MCF 10A (cell line): ENCODE measurements around the gene SPOCK1. TPM values are rescaled to one million over a fixed set of nuclear protein-coding genes. Genes with fewer than 3 reads are reported as not detected.

Experiments
- BruUV-seq: library from RNA; stranded (reverse); fragments of 400-500 nt; replicated peaks from 2 replicates; lab custom pipeline; 2021; lab: Mats Ljungman, UMichigan
- CTCF ChIA-PET: fragments of 300-600 bp; sonication (Branson Sonifier 250); formaldehyde crosslinking; extraction: SDS; loops from one replicate; lab custom pipeline; 2021; ENCODE audit warnings: antibody characterized with exemption, inconsistent platforms; lab: Yijun Ruan, JAX
- POLR2A ChIA-PET: fragments of 300-600, 350-650 bp; sonication (Branson Sonifier 250); formaldehyde crosslinking; extraction: SDS; loops from one replicate; lab custom pipeline; 2020; ENCODE audit warnings: antibody characterized with exemption, inconsistent platforms; lab: Yijun Ruan, JAX
- DNase-seq: peaks from one replicate; pipeline ENCODE4 v3.0.0-alpha.2; 2018; ENCODE audit not compliant: unreplicated experiment
- H3K27ac Mint-ChIP-seq: one replicate; pipeline ENCODE4 v1.8.0; 2022; ENCODE audit warnings: mild to moderate bottlenecking, low read depth, mixed read lengths; ENCODE audit not compliant: unreplicated experiment
- H3K27me3 Mint-ChIP-seq: one replicate; pipeline ENCODE4 v1.8.0; 2022; ENCODE audit warnings: mixed read lengths; ENCODE audit not compliant: insufficient read depth, unreplicated experiment
- H3K36me3 Mint-ChIP-seq: one replicate; pipeline ENCODE4 v1.8.0; 2022; ENCODE audit warnings: mild to moderate bottlenecking, moderate library complexity, mixed read lengths; ENCODE audit not compliant: insufficient read depth, unreplicated experiment
- H3K4me1 Mint-ChIP-seq: one replicate; pipeline ENCODE4 v1.8.0; 2022; ENCODE audit warnings: mixed read lengths; ENCODE audit not compliant: insufficient read depth, unreplicated experiment
- H3K4me3 Mint-ChIP-seq: one replicate; pipeline ENCODE4 v1.8.0; 2022; ENCODE audit warnings: mild to moderate bottlenecking, moderate library complexity, mixed read lengths; ENCODE audit not compliant: unreplicated experiment
- H3K9me3 Mint-ChIP-seq: one replicate; pipeline ENCODE4 v1.8.0; 2022; ENCODE audit warnings: mixed read lengths; ENCODE audit not compliant: unreplicated experiment
- CTCF ChIP-seq: fragments of 200-600 bp; IDR thresholded peaks from one replicate; pipeline ENCODE4 v1.8.0; 2022; ENCODE audit warnings: antibody characterized with exemption, mild to moderate bottlenecking; ENCODE audit not compliant: unreplicated experiment
- intact Hi-C: fragments of 100-400 bp; cut with micrococcal nuclease; formaldehyde crosslinking; loops from 2 replicates; pipeline ENCODE4 v1.14.1; 2022
- total RNA-seq: library from RNA; stranded (reverse); gene quantifications from 2 replicates; pipeline ENCODE4 v1.2.3, GENCODE V29; 2022

The SPOCK1 gene
- total RNA-seq, 1 experiment from 2014 or later = 34.3 TPM

- H3K4me1 Mint-ChIP-seq = peaks cover 30% of the 10 kb centered on the region
- no peak for DNase-seq
- intact Hi-C loops = loop anchor here (10.0 kb wide), 1 partner anchor 45 kb away; no protein-coding TSS in a partner anchor
- no peak for TF ChIP-seq CTCF
- H3K4me3 Mint-ChIP-seq = no peak overlapping the region
- ChIA-PET CTCF (interaction anchor here (1.2 to 2.9 kb wide), 3 partner anchors 16 to 309 kb away, joined by 3 to 8 read pairs (median 4); partner anchors contain the start of gene SPOCK1), POLR2A (no interaction called here)
- H3K9me3 Mint-ChIP-seq = no peaks in the 10 kb centered on the region
- H3K27ac Mint-ChIP-seq = no peak overlapping the region
- BruUV-seq = no TSS peak
- no peaks in the 10 kb centered on the region for H3K36me3 Mint-ChIP-seq
- H3K27me3 Mint-ChIP-seq = no peaks in the 10 kb centered on the region
Measured at GRCh38 chr5:137190031-137190430, 309.1 kb downstream of the SPOCK1 start.

GRCh38 chr5:137188566-137188965 is 310.6 kb downstream of the SPOCK1 start:
- Mint-ChIP-seq H3K4me1 (peaks cover 30% of the 10 kb centered on the region), H3K9me3 (no peaks in the 10 kb centered on the region), H3K27me3 (no peaks in the 10 kb centered on the region), H3K4me3 (no peak overlapping the region), H3K27ac (no peak overlapping the region), H3K36me3 (no peaks in the 10 kb centered on the region)
- no peak for DNase-seq
- POLR2A ChIA-PET = interaction anchor here (1.1 kb wide), 1 partner anchor 8 kb away, joined by 4 read pairs; no protein-coding TSS in a partner anchor
- BruUV-seq = no TSS peak
- CTCF ChIA-PET = interaction anchor here (0.6 to 1.4 kb wide), 5 partner anchors 8 to 310 kb away, joined by 3 to 4 read pairs (median 3); partner anchors contain the start of gene SPOCK1
- no peak for TF ChIP-seq CTCF
- intact Hi-C loops = no loop called here

GRCh38 chr5:137186759-137187461 is 312.2 kb downstream of the SPOCK1 start:
- CTCF ChIA-PET = interaction anchor here (0.7 to 1.3 kb wide), 4 partner anchors 10 to 24 kb away, joined by 3 to 5 read pairs (median 3); no protein-coding TSS in a partner anchor
- Mint-ChIP-seq H3K9me3 (no peaks in the 10 kb centered on the region), H3K4me1 (peaks cover 19% of the 10 kb centered on the region), H3K4me3 (no peak overlapping the region), H3K27me3 (no peaks in the 10 kb centered on the region), H3K27ac (no peak overlapping the region), H3K36me3 (no peaks in the 10 kb centered on the region)
- DNase-seq = no peak
- POLR2A ChIA-PET = interaction anchor here (0.9 kb wide), 1 partner anchor 42 kb away, joined by 3 read pairs; no protein-coding TSS in a partner anchor
- no peak for TF ChIP-seq CTCF
- BruUV-seq = no TSS peak
- intact Hi-C loops = no loop called here

GRCh38 chr5:137185193-137185592 is 313.9 kb downstream of the SPOCK1 start:
- no peak for DNase-seq
- POLR2A ChIA-PET = no interaction called here
- Mint-ChIP-seq H3K4me3 (no peak overlapping the region), H3K9me3 (no peaks in the 10 kb centered on the region), H3K27ac (no peak overlapping the region), H3K36me3 (no peaks in the 10 kb centered on the region), H3K4me1 (peaks cover 12% of the 10 kb centered on the region), H3K27me3 (no peaks in the 10 kb centered on the region)
- TF ChIP-seq CTCF = no peak
- intact Hi-C loops = no loop called here
- no TSS peak for BruUV-seq
- CTCF ChIA-PET = interaction anchor here (0.8 kb wide), 1 partner anchor 13 kb away, joined by 3 read pairs; no protein-coding TSS in a partner anchor
